ENCODE measurements around the gene DHRS13.

DNA sequence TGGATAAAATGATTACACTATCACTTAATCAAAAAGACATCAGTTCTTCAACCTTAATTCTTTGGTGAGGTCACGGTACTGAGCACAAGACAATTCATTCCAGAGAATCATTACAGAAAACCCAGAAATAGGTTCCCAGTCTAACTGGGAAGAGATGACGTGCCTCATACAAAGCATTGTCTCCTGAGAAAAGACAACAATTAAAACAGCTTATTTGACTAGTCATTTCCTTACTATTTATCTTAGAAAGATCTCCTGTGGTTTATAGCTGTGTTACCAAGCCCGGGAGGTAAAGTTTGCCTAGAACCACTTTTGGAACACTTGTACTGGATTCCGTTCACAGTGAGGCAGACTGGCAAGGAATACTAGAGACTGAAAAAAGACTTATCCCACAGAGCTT, 43.4 kb upstream of the DHRS13 start:
- TF ChIP-seq, protein P1, sequence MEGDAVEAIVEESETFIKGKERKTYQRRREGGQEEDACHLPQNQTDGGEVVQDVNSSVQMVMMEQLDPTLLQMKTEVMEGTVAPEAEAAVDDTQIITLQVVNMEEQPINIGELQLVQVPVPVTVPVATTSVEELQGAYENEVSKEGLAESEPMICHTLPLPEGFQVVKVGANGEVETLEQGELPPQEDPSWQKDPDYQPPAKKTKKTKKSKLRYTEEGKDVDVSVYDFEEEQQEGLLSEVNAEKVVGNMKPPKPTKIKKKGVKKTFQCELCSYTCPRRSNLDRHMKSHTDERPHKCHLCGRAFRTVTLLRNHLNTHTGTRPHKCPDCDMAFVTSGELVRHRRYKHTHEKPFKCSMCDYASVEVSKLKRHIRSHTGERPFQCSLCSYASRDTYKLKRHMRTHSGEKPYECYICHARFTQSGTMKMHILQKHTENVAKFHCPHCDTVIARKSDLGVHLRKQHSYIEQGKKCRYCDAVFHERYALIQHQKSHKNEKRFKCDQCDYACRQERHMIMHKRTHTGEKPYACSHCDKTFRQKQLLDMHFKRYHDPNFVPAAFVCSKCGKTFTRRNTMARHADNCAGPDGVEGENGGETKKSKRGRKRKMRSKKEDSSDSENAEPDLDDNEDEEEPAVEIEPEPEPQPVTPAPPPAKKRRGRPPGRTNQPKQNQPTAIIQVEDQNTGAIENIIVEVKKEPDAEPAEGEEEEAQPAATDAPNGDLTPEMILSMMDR (conservative IDR thresholded peaks at IDR 0.05 in 1 of 2, IDR thresholded peaks at IDR 0.05 in 1 of 2; ENCODE audit: extremely low read depth in 1 of 2, insufficient read depth in 1 of 2, low read depth in 1 of 2, low read length in 2 of 2) = no peak
- TF ChIP-seq EZH2 (IDR thresholded peaks at IDR 0.05; ENCODE audit: borderline replicate concordance, low read length) = no peak
